ENCODE results near the gene CMIP.

GRCh38 chr16:81530296-81530721 is 85.7 kb downstream of the CMIP start:
- TF ChIP-seq CTCF (IDR thresholded peaks at IDR 0.05) = no peak
- TF ChIP-seq EP300 (IDR thresholded peaks at IDR 0.05) = no peak

All from sigmoid colon (tissue), 4 donors.